Measurements from ENCODE around the gene GPD1. TPM values are rescaled to one million over a fixed set of nuclear protein-coding genes. Genes with fewer than 3 reads are reported as not detected.

Gene GPD1
- total RNA-seq, 1 donor from 2014 or later = 0.81 TPM

DNA sequence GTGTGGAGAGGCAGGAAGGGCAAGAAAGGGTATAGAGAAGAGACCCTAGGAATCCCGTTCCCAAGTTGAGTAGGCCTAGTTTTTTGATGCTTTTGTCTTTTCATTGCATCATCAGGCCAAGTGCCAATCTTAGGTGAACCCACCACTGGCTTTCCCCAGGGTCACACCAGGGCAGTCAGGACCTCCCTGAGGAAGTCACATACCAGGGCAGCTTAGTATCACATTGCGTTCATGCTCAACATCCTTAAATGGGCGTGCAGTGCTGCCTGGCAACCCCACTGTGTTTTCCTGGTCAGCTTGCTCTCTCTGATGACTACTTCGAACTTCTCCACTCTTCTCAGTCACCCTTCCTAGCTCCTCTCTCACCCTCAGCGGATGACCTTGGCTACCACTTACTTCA, 37.4 kb upstream of the GPD1 start:
- Mint-ChIP-seq H3K4me3 (ENCODE audit: unreplicated experiment) (no peak overlapping the region), H3K27me3 (ENCODE audit: unreplicated experiment) (peaks cover 16% of the 10 kb centered on the region), H3K27ac (ENCODE audit: unreplicated experiment) (no peak overlapping the region), H3K36me3 (ENCODE audit: unreplicated experiment) (peaks cover 15% of the 10 kb centered on the region), H3K4me1 (ENCODE audit: low read depth, unreplicated experiment) (peaks cover 38% of the 10 kb centered on the region), H3K9me3 (ENCODE audit: unreplicated experiment) (peaks cover 8% of the 10 kb centered on the region)
- no peak for DNase-seq
- TF ChIP-seq, protein P1, sequence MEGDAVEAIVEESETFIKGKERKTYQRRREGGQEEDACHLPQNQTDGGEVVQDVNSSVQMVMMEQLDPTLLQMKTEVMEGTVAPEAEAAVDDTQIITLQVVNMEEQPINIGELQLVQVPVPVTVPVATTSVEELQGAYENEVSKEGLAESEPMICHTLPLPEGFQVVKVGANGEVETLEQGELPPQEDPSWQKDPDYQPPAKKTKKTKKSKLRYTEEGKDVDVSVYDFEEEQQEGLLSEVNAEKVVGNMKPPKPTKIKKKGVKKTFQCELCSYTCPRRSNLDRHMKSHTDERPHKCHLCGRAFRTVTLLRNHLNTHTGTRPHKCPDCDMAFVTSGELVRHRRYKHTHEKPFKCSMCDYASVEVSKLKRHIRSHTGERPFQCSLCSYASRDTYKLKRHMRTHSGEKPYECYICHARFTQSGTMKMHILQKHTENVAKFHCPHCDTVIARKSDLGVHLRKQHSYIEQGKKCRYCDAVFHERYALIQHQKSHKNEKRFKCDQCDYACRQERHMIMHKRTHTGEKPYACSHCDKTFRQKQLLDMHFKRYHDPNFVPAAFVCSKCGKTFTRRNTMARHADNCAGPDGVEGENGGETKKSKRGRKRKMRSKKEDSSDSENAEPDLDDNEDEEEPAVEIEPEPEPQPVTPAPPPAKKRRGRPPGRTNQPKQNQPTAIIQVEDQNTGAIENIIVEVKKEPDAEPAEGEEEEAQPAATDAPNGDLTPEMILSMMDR (IDR thresholded peaks at IDR 0.05; ENCODE audit: partially characterized antibody, unreplicated experiment) = no peak

DNA sequence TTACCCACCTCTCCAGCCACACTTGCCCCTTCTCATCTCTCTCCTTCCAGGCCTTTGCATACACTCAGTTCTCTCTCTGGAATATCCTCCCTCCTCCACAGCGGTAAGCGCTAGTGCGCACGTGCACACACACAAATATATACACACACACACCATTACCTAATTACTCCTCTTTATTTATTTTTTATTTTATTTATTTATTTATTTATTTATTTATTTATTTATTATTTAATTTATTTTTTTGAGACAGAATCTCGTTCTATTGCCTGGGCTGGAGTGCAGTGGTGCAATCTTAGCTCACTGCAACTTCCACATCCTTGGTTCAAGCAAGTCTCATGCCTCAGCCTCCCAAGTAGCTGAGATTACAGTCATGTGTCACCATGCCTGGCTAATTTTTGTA, 34.7 kb upstream of the GPD1 start:
- peaks cover 27% of the 10 kb centered on the region for H3K4me1 Mint-ChIP-seq (ENCODE audit: low read depth, unreplicated experiment)
- no peak overlapping the region for H3K27ac Mint-ChIP-seq (ENCODE audit: unreplicated experiment)
- TF ChIP-seq, protein P1 (IDR thresholded peaks at IDR 0.05; ENCODE audit: partially characterized antibody, unreplicated experiment) = no peak
- no peak for DNase-seq
- peaks cover 18% of the 10 kb centered on the region for H3K27me3 Mint-ChIP-seq (ENCODE audit: unreplicated experiment)
- peaks cover 7% of the 10 kb centered on the region for H3K9me3 Mint-ChIP-seq (ENCODE audit: unreplicated experiment)
- H3K36me3 Mint-ChIP-seq (ENCODE audit: unreplicated experiment) = peaks cover 8% of the 10 kb centered on the region
- H3K4me3 Mint-ChIP-seq (ENCODE audit: unreplicated experiment) = no peak overlapping the region

DNA sequence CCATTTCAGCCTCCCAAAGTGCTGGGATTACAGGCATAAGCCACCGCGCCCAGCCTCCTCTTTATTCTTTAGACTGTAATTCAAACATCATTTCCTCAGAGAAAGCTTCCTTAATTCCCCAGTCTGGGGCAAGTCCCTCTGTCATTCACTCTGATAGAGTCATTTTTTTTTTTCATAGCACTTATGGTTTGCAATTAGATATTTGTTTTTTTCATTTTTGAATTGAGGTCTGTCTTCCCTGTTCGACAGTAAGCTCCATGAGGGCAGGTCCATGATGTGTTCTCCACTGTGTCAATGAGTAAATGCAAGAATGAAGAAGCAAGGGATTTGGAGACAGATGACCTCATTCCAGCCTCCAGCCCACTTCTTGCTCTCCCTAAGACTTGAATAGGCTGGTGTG, 34.3 kb upstream of the GPD1 start:
- peaks cover 22% of the 10 kb centered on the region for H3K4me1 Mint-ChIP-seq (ENCODE audit: low read depth, unreplicated experiment)
- H3K4me3 Mint-ChIP-seq (ENCODE audit: unreplicated experiment) = peak overlapping the region; percentile 33
- no peak for DNase-seq
- TF ChIP-seq, protein P1 (IDR thresholded peaks at IDR 0.05; ENCODE audit: partially characterized antibody, unreplicated experiment) = no peak
- H3K27me3 Mint-ChIP-seq (ENCODE audit: unreplicated experiment) = peaks cover 20% of the 10 kb centered on the region
- peaks cover 7% of the 10 kb centered on the region for H3K9me3 Mint-ChIP-seq (ENCODE audit: unreplicated experiment)
- H3K27ac Mint-ChIP-seq (ENCODE audit: unreplicated experiment) = no peak overlapping the region
- peaks cover 8% of the 10 kb centered on the region for H3K36me3 Mint-ChIP-seq (ENCODE audit: unreplicated experiment)

DNA sequence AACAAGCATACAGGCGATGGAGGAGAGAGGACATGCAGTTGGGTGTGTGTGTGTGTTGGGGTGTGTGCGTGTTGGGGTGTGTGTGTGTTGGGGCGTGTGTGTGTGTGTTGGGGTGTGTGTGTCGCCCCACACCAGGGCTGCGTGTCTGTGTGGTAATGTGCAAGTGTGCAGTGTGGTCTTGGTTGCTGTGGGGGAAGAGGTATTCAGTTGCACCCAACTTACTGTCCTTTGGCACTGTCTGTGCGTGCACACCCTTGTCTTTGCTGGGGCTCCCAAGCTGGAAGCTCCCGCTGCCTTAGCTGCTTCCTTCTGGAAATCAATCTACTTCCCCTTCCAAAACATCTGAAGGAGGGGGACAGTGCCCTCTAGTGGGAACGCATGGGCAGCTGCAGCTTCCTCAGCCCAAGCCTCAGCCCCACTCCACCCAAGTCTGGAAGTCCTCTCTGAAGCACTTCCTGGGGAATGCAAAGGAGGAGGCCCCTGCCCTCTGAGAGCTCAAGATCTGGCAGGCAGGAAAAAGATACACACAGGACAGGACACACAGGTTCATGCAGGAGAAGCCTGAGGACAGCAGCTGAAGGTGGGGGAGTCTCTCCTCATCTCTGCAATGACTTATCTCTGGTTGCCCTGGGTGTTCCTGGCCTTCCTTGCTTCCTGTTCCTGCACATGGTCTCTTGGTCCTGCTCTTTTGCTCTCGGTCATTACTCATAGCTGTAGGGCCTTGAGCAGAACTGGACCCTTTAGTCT, 33.3 kb upstream of the GPD1 start:
- DNase-seq = peak; percentile 83
- H3K27ac Mint-ChIP-seq (ENCODE audit: unreplicated experiment) = peak overlapping the region; percentile 57
- H3K36me3 Mint-ChIP-seq (ENCODE audit: unreplicated experiment) = peaks cover 8% of the 10 kb centered on the region
- peak overlapping the region; percentile 33 for H3K4me3 Mint-ChIP-seq (ENCODE audit: unreplicated experiment)
- H3K4me1 Mint-ChIP-seq (ENCODE audit: low read depth, unreplicated experiment) = peaks cover 23% of the 10 kb centered on the region
- peaks cover 25% of the 10 kb centered on the region for H3K27me3 Mint-ChIP-seq (ENCODE audit: unreplicated experiment)
- H3K9me3 Mint-ChIP-seq (ENCODE audit: unreplicated experiment) = peaks cover 8% of the 10 kb centered on the region
- TF ChIP-seq, protein P1 (IDR thresholded peaks at IDR 0.05; ENCODE audit: partially characterized antibody, unreplicated experiment) = peak; percentile 85

DNA sequence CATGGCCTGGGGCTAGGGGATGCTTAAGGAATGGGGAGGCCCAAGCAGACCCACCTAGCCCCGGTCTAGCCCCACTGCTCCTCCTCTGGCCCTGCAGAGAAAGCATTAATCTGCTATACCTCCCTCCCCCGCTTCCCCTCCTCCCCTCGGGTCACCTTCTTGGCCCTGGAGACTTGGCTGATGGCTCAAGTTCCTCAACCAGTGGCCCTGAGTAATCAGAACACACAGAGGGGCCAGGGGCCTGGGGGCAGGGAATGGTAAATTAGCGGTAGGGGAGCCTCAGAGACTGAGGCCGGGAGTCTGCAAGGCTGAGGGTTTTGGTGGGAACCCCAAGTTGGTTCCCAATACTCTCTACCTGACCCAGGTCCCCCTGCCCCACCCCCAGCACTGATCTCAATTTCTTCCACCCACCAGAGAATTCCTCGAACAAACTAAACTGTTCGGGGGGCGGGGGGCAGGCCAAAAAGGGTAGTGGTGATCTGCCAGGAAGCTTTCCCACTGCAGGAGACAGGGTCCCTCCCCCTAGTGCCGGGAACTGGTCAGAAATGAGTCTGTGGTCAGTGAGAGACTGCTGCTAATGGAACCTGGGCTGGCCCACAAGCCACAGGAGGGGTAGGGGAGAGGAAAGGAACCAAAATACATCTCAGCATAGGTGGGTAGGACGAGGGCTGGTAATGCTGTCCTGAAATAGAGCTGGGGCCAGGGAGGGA, 31.5 kb upstream of the GPD1 start:
- H3K36me3 Mint-ChIP-seq (ENCODE audit: unreplicated experiment) = peaks cover 8% of the 10 kb centered on the region
- TF ChIP-seq, protein P1 (IDR thresholded peaks at IDR 0.05; ENCODE audit: partially characterized antibody, unreplicated experiment) = no peak
- peaks cover 26% of the 10 kb centered on the region for H3K4me1 Mint-ChIP-seq (ENCODE audit: low read depth, unreplicated experiment)
- peaks cover 29% of the 10 kb centered on the region for H3K27me3 Mint-ChIP-seq (ENCODE audit: unreplicated experiment)
- H3K4me3 Mint-ChIP-seq (ENCODE audit: unreplicated experiment) = peak overlapping the region; percentile 49
- no peak overlapping the region for H3K27ac Mint-ChIP-seq (ENCODE audit: unreplicated experiment)
- H3K9me3 Mint-ChIP-seq (ENCODE audit: unreplicated experiment) = peaks cover 8% of the 10 kb centered on the region
- DNase-seq = no peak

Measured in glutamatergic neuron (in vitro differentiated cells).